ENCODE results near the gene TBC1D22A.

TBC1D22A gene

GRCh38 chr22:46753360-46753759 lies 9.1 kb upstream of the TBC1D22A start:
- DNase-seq (ENCODE audit: low spot score), result no peak

GRCh38 chr22:46753761-46754109 lies 8.7 kb upstream of the TBC1D22A start:
- DNase-seq (ENCODE audit: low spot score), result no peak

- DNase-seq (ENCODE audit: low spot score), result no peak
Observed at GRCh38 chr22:46754110-46754799, 8.2 kb upstream of the TBC1D22A start.

- DNase-seq (ENCODE audit: low spot score), result no peak
Observed at GRCh38 chr22:46754826-46755225, 7.6 kb upstream of the TBC1D22A start.

GRCh38 chr22:46755525-46755924 lies 6.9 kb upstream of the TBC1D22A start:
- DNase-seq (ENCODE audit: low spot score), result no peak

GRCh38 chr22:46756097-46756496 lies 6.4 kb upstream of the TBC1D22A start:
- DNase-seq (ENCODE audit: low spot score), result no peak

- no peak for DNase-seq (ENCODE audit: low spot score)
Observed at GRCh38 chr22:46757104-46757503, 5.3 kb upstream of the TBC1D22A start.

GRCh38 chr22:46758121-46758520 lies 4.3 kb upstream of the TBC1D22A start:
- DNase-seq (ENCODE audit: low spot score), result no peak

GRCh38 chr22:46758867-46759290 lies 3.6 kb upstream of the TBC1D22A start:
- DNase-seq (ENCODE audit: low spot score), result peak; percentile 53

- DNase-seq (ENCODE audit: low spot score), result no peak
Observed at GRCh38 chr22:46761017-46761416, 1.4 kb upstream of the TBC1D22A start.

GRCh38 chr22:46761539-46762237 lies 762 bp upstream of the TBC1D22A start:
- no peak for DNase-seq (ENCODE audit: low spot score)

- DNase-seq (ENCODE audit: low spot score), result no peak
Observed at GRCh38 chr22:46763051-46763705, 728 bp downstream of the TBC1D22A start.

- DNase-seq (ENCODE audit: low spot score), result no peak
Observed at GRCh38 chr22:46764140-46764680, 1.8 kb downstream of the TBC1D22A start.

- DNase-seq (ENCODE audit: low spot score), result no peak
Observed at GRCh38 chr22:46764779-46765485, 2.5 kb downstream of the TBC1D22A start.

- DNase-seq (ENCODE audit: low spot score), result no peak
Observed at GRCh38 chr22:46766611-46767010, 4.2 kb downstream of the TBC1D22A start.

GRCh38 chr22:46767249-46767985 lies 5.0 kb downstream of the TBC1D22A start:
- no peak for DNase-seq (ENCODE audit: low spot score)

GRCh38 chr22:46769191-46769675 lies 6.8 kb downstream of the TBC1D22A start:
- no peak for DNase-seq (ENCODE audit: low spot score)

- DNase-seq (ENCODE audit: low spot score), result no peak
Observed at GRCh38 chr22:46769706-46770105, 7.3 kb downstream of the TBC1D22A start.

GRCh38 chr22:46770151-46770641 lies 7.7 kb downstream of the TBC1D22A start:
- DNase-seq (ENCODE audit: low spot score), result no peak

- DNase-seq (ENCODE audit: low spot score), result no peak
Observed at GRCh38 chr22:46770726-46771125, 8.3 kb downstream of the TBC1D22A start.

- DNase-seq (ENCODE audit: low spot score), result no peak
Observed at GRCh38 chr22:46773076-46773475, 10.6 kb downstream of the TBC1D22A start.

Measured in activated CD4-positive, alpha-beta T cell treated with anti-CD3 and anti-CD28 coated beads, Interleukin-2, Interleukin-4, amounts not matched to agents 100 ng/mL and 50 ng/mL, durations not matched to agents 16 hours and 8 hours (primary cell).